Upper lobe of left lung (tissue), 6 donors: ENCODE measurements around the gene ASCL5. TPM values are rescaled to one million over a fixed set of nuclear protein-coding genes. Genes with fewer than 3 reads are reported as not detected.

ENCODE experiments used
- ATAC-seq, 2 donors: fragments of 200-7000 bp; cut with Tn5 transposase; one replicate each; pipeline ENCODE4 v1.9.1; 2022; ENCODE audit warnings: mild to moderate bottlenecking in 2 of 2, moderate library complexity in 2 of 2; ENCODE audit not compliant: low FRiP score in 2 of 2
- DNase-seq, 2 donors: peaks; one replicate each; pipeline ENCODE4 v3.0.0-alpha.2; 2019 to 2020
- H3K27ac ChIP-seq, 4 donors: fragments of 200-600 bp; sonication (generic); one replicate each; pipeline ENCODE4 v1.5.1; 2016 to 2019
- H3K27me3 ChIP-seq, 4 donors: fragments of 200-600 bp; sonication (generic); one replicate each; pipeline ENCODE4 v1.5.1; 2017 to 2019
- H3K36me3 ChIP-seq, 4 donors: fragments of 200-600 bp; sonication (generic); one replicate each; pipeline ENCODE4 v1.5.1; 2016 to 2019
- H3K4me1 ChIP-seq, 4 donors: fragments of 200-600 bp; sonication (generic); one replicate each; pipeline ENCODE4 v1.5.1; 2018 to 2019
- H3K4me3 ChIP-seq, 4 donors: fragments of 200-600 bp; sonication (generic); one replicate each; pipeline ENCODE4 v1.5.1; 2017 to 2019; ENCODE audit warnings: mild to moderate bottlenecking in 2 of 4, moderate library complexity in 1 of 4
- H3K9me3 ChIP-seq, 4 donors: fragments of 200-600 bp; sonication (generic); one replicate each; pipeline ENCODE4 v1.5.1; 2018 to 2019
- EP300 ChIP-seq, 4 donors: sonication (generic); formaldehyde crosslinking; IDR thresholded peaks; one replicate each; pipeline ENCODE4 v1.5.1; 2017; ENCODE audit warnings: antibody characterized with exemption in 4 of 4, control low read depth in 2 of 4
- POLR2A ChIP-seq, 4 donors: fragments of 450-650 bp; IDR thresholded peaks; one replicate each; pipeline ENCODE4 v1.5.1; 2016 to 2017; ENCODE audit warnings: antibody characterized with exemption in 4 of 4, mild to moderate bottlenecking in 2 of 4
- POLR2AphosphoS5 ChIP-seq, 2 donors: sonication (generic); formaldehyde crosslinking; IDR thresholded peaks; one replicate each; pipeline ENCODE4 v1.5.1; 2017; ENCODE audit warnings: antibody characterized with exemption in 2 of 2
- WGBS, 2 donors: methylation state at CpG; one replicate each; pipeline ENCODE4 v1.1.5; 2017 to 2018; 5-methylcytosine and 5-hydroxymethylcytosine counted together
- total RNA-seq, 6 donors: library from RNA; depleted of rRNA in 4 of 6; stranded (reverse); fragments of >200 nt in 4 of 6; gene quantifications; one replicate each; pipeline versions ENCODE4 v1.1.0 to v1.2.1, GENCODE V29; 2016 to 2021
- TF ChIP-seq, protein P1 (sequence below), 6 experiments: fragments of 450-650 bp in 4 of 6; fragments of 200-600 bp in 2 of 6; sonication (generic) in 2 of 6; IDR thresholded peaks; one replicate each; pipeline ENCODE4 v1.5.1; 2016 to 2019; ENCODE audit warnings: antibody characterized with exemption in 6 of 6
- donor health status: DM: no; HTN: no; CAD: no; lungs with moderate emphysema.
- donor health status: DM: no; HTN: yes; CAD: no; lungs with severe emphysema.

The ASCL5 gene
- total RNA-seq, 6 donors from 2014 or later = not detected

DNA sequence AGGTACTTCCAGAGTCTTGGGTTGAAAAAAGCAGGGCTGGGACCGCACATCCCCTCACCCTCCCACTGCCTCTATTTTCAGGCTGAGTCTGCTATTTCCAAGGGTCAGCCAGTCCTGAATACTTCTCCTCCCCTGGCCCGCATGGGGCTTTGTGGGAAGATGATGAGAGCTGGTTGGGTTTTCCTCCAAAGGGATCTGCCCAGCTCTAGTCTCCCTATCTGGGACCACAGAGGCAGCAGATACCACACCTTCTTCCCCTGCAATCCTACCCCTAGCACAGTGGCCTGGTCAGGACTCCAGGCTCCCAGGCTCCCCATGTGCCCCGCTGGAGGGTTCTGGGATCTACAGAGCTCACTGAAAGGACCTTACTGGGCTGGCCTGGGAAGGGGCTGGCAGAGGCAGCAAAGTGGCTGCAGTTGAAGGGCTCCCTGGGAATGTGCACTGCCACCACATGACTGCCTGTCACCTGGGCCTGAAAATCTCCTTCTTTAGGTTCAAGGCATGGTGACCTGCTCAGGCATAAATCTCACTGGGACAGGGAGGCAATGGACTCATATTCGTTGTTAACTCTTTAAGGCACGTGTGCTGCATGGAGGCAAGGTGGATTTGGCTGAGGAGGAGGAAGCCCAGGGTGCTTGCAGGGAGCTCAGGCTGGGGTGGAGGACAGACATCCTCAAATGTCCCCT, 27.8 kb downstream of the ASCL5 start:
- no peak for DNase-seq
- no peak overlapping the region for H3K4me3 ChIP-seq
- H3K36me3 ChIP-seq = no peaks in the 10 kb centered on the region
- 77 to 79% methylated on average over 3 to 5 of the region's 5 CpGs for WGBS, 2 donors
- no peaks in the 10 kb centered on the region for H3K27me3 ChIP-seq
- no peaks in the 10 kb centered on the region for H3K9me3 ChIP-seq
- TF ChIP-seq, protein P1, sequence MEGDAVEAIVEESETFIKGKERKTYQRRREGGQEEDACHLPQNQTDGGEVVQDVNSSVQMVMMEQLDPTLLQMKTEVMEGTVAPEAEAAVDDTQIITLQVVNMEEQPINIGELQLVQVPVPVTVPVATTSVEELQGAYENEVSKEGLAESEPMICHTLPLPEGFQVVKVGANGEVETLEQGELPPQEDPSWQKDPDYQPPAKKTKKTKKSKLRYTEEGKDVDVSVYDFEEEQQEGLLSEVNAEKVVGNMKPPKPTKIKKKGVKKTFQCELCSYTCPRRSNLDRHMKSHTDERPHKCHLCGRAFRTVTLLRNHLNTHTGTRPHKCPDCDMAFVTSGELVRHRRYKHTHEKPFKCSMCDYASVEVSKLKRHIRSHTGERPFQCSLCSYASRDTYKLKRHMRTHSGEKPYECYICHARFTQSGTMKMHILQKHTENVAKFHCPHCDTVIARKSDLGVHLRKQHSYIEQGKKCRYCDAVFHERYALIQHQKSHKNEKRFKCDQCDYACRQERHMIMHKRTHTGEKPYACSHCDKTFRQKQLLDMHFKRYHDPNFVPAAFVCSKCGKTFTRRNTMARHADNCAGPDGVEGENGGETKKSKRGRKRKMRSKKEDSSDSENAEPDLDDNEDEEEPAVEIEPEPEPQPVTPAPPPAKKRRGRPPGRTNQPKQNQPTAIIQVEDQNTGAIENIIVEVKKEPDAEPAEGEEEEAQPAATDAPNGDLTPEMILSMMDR (IDR thresholded peaks at IDR 0.05) = no peak
- TF ChIP-seq EP300 (IDR thresholded peaks at IDR 0.05) (no peak), POLR2A (IDR thresholded peaks at IDR 0.05) (no peak), POLR2AphosphoS5 (IDR thresholded peaks at IDR 0.05) (no peak)
- no peak overlapping the region for H3K27ac ChIP-seq
- H3K4me1 ChIP-seq = no peaks in the 10 kb centered on the region
- peak in 1 of 2 donors; percentile 7 for ATAC-seq

GRCh38 chr1:201096977-201097856, 29.8 kb downstream of the ASCL5 start:
- no peaks in the 10 kb centered on the region for H3K9me3 ChIP-seq
- no peak overlapping the region for H3K27ac ChIP-seq
- no peak overlapping the region for H3K4me3 ChIP-seq
- TF ChIP-seq, protein P1 (IDR thresholded peaks at IDR 0.05) = no peak
- TF ChIP-seq POLR2AphosphoS5 (IDR thresholded peaks at IDR 0.05) (no peak), POLR2A (IDR thresholded peaks at IDR 0.05) (no peak), EP300 (IDR thresholded peaks at IDR 0.05) (no peak)
- H3K4me1 ChIP-seq = no peaks in the 10 kb centered on the region
- no peaks in the 10 kb centered on the region for H3K36me3 ChIP-seq
- WGBS, 2 donors = 87 to 94% methylated on average over 17 of the region's 17 CpGs
- DNase-seq = peak in 1 of 2 donors; percentile 35
- no peaks in the 10 kb centered on the region for H3K27me3 ChIP-seq
- ATAC-seq = no peak

DNA sequence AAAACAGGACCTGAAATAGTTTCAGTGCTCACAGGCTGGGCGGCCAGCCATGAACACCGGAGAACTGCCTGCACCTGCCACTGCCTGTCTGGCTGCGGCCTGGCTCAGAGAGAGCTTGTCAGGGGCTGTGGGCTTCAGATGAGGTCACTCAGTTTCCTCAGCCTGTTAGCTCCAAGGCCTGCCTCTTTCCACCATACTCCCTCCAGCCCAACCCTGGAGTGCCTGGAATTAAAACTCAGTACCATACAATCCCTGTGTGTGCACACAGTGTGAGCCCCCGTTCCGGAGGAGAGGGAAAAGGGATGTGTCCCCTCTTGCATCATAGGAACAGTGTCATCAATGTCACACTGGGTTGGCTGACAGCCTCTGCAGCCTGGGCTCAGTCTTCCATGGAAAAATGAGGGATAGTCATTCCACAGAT, 30.9 kb downstream of the ASCL5 start:
- DNase-seq = no peak
- Histone ChIP-seq H3K36me3 (no peaks in the 10 kb centered on the region), H3K4me1 (no peaks in the 10 kb centered on the region), H3K27ac (no peak overlapping the region), H3K9me3 (no peaks in the 10 kb centered on the region), H3K27me3 (no peaks in the 10 kb centered on the region), H3K4me3 (no peak overlapping the region)
- TF ChIP-seq POLR2AphosphoS5 (IDR thresholded peaks at IDR 0.05) (no peak), POLR2A (IDR thresholded peaks at IDR 0.05) (no peak), EP300 (IDR thresholded peaks at IDR 0.05) (no peak)
- TF ChIP-seq, protein P1 (IDR thresholded peaks at IDR 0.05) = no peak
- 76 to 85% methylated on average over 4 to 5 of the region's 5 CpGs for WGBS, 2 donors
- ATAC-seq = no peak

- 89 to 90% methylated on average over 2 of the region's 2 CpGs for WGBS, 2 donors
- Histone ChIP-seq H3K4me3 (no peak overlapping the region), H3K36me3 (no peaks in the 10 kb centered on the region), H3K4me1 (no peaks in the 10 kb centered on the region), H3K9me3 (no peaks in the 10 kb centered on the region), H3K27ac (no peak overlapping the region), H3K27me3 (no peaks in the 10 kb centered on the region)
- ATAC-seq (no peak), DNase-seq (no peak)
- TF ChIP-seq EP300 (IDR thresholded peaks at IDR 0.05) (no peak), POLR2AphosphoS5 (IDR thresholded peaks at IDR 0.05) (no peak), POLR2A (IDR thresholded peaks at IDR 0.05) (no peak)
- TF ChIP-seq, protein P1 (IDR thresholded peaks at IDR 0.05) = no peak
Measured at GRCh38 chr1:201095581-201095980, 31.4 kb downstream of the ASCL5 start.
